Duodenal mucosa (tissue), 2 donors: ENCODE measurements around the gene DAPL1.

Source experiments
- H3K27ac ChIP-seq: one replicate; pipeline ENCODE4 v1.7.0; 2013; ENCODE audit warnings: low read depth, low read length
- H3K27me3 ChIP-seq, 2 donors: one replicate each; pipeline ENCODE4 v1.7.0; 2013; ENCODE audit warnings: low read length in 2 of 2, control low read depth in 1 of 2; ENCODE audit not compliant: insufficient read depth in 2 of 2, control insufficient read depth in 1 of 2
- H3K36me3 ChIP-seq, 2 donors: one replicate each; pipeline ENCODE4 v1.7.0; 2013; ENCODE audit warnings: low read length in 2 of 2, control low read depth in 1 of 2; ENCODE audit not compliant: insufficient read depth in 2 of 2, control insufficient read depth in 1 of 2
- H3K4me1 ChIP-seq, 2 donors: one replicate each; pipeline ENCODE4 v1.7.0; 2013; ENCODE audit warnings: low read length in 2 of 2, control low read depth in 1 of 2; ENCODE audit not compliant: insufficient read depth in 2 of 2, control insufficient read depth in 1 of 2
- H3K4me3 ChIP-seq, 2 donors: one replicate each; pipeline ENCODE4 v1.7.0; 2013; ENCODE audit warnings: low read length in 2 of 2, low read depth in 1 of 2
- H3K9ac ChIP-seq, 2 donors: one replicate each; pipeline ENCODE4 v1.7.0; 2013; ENCODE audit warnings: low read length in 2 of 2, low read depth in 1 of 2
- H3K9me3 ChIP-seq, 2 donors: one replicate each; pipeline ENCODE4 v1.7.0; 2013; ENCODE audit warnings: low read length in 2 of 2, control low read depth in 1 of 2; ENCODE audit not compliant: control insufficient read depth in 1 of 2

The DAPL1 gene

DNA sequence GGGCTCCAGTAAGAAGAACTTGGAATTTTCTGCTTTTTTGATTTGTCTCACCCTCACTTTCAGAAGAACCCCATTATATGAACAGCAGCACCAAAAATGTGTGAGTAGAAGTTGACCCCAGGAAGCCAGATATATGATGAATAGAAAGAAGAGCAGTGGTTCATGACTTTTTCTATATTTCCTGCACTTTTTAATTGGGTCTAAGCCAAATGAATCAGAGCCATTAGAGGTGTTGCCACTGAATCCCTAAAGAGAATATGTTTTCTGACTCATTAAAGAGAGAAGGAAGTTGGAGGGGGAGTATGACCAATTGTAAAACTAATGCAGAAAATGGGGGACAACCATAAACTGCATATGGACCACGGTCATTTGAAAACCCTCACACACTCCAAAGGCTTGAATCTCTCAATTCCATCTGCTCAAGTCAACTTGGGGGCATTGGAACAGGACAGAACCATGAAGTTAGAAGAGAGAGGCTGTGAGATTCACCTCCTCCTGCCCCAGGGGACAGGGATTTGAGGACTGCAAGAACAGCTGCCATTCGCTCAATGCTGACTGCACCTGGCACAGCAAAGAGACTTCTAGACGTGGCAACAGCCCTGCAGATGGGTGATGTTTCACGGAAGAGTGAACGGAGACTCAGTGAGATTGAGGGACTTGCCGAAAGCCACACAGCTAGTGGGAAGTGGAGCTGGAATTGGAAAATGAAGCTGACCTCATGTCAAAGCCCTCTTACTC lies 3.0 kb downstream of the DAPL1 start:
- Histone ChIP-seq H3K9ac (no peak overlapping the region), H3K9me3 (no peaks in the 10 kb centered on the region), H3K27me3 (no peaks in the 10 kb centered on the region), H3K4me1 (peaks cover 3 to 4% of the 10 kb centered on the region in 2 donors), H3K27ac (no peak overlapping the region), H3K4me3 (no peak overlapping the region), H3K36me3 (no peaks in the 10 kb centered on the region)

DNA sequence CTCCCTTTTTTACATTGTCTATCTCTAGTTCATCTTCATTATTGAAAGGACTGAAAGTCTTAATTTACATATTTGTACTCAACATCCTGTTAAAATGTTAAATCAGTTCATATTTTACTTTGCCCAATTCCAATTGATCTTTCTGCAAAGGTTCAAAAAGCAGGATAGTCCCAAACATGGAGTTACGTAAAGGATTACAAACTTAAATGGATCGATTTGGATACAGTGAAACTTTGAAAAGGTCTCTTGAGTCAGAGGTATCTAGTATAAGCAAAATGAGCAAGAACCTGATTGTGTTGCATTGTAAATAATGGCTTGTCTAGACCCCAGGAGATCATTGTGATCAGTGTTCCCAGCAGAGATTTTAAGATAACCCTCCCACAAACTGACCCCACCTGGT lies 4.1 kb downstream of the DAPL1 start:
- no peaks in the 10 kb centered on the region for H3K36me3 ChIP-seq
- H3K9ac ChIP-seq, result no peak overlapping the region
- peaks cover 3 to 4% of the 10 kb centered on the region in 2 donors for H3K4me1 ChIP-seq
- H3K9me3 ChIP-seq, result no peaks in the 10 kb centered on the region
- no peak overlapping the region for H3K4me3 ChIP-seq
- no peak overlapping the region for H3K27ac ChIP-seq
- no peaks in the 10 kb centered on the region for H3K27me3 ChIP-seq

DNA sequence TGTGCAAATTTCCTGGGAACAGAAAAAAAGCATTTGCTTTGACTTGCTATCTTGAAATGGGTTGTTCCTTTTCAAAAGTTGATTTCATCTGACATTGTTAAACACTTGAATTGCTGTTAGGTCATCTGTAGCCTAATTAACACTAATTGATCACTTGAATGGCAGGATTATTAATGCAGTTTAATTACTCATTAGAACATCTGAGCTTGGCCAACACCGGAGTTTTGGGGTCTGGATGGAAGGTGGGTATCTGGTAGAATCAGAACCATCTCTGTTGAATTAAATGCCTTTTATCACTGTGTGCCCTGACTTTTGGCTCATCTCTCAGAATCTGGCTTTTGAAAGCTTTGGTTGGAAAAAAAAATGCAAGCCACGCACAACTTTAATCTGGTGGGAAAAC lies 8.4 kb downstream of the DAPL1 start:
- no peak overlapping the region for H3K9ac ChIP-seq
- no peaks in the 10 kb centered on the region for H3K36me3 ChIP-seq
- no peak overlapping the region for H3K27ac ChIP-seq
- H3K4me3 ChIP-seq, result no peak overlapping the region
- H3K4me1 ChIP-seq, result no peaks in the 10 kb centered on the region
- H3K9me3 ChIP-seq, result no peaks in the 10 kb centered on the region
- H3K27me3 ChIP-seq, result no peaks in the 10 kb centered on the region

DNA sequence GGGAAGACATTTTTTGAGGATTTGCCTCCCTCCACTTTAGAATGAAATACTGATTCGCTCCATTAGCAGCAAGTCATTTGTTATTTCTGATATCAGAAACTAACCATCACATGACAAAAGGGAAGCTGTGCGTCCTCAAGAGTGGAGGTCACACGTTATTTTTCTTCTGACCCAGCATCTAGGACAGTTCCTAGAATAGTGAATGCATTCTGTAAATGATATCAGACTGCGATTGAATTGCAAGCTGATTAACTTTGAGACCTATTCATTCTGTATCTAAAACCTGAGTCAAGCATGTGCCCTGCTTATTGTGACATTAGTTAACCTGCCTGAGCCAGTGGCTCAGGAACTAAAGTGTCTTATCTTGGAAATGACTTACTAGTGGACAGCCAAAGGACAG lies 10.1 kb downstream of the DAPL1 start:
- Histone ChIP-seq H3K27ac (no peak overlapping the region), H3K36me3 (no peaks in the 10 kb centered on the region), H3K9me3 (no peaks in the 10 kb centered on the region), H3K4me3 (no peak overlapping the region), H3K27me3 (no peaks in the 10 kb centered on the region), H3K9ac (no peak overlapping the region), H3K4me1 (no peaks in the 10 kb centered on the region)

DNA sequence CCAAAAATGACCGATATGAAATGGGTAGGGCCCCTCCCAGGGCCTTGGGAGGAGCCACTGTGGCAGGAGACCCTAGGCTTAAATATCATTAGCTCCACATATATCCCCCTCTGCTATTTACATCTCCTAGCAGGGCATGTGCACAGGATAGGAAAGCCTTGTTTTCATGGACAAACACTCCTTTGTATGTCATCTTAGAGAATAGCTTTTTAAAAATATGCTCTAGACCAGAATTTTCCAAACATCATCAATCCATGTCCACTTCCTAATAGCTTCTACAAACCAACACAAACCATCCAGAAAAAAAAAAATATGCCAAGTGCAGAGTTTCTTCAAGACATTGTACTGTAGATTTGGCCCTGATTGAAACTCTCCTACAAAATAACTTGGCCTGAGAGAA lies 10.8 kb downstream of the DAPL1 start:
- Histone ChIP-seq H3K9me3 (no peaks in the 10 kb centered on the region), H3K27ac (no peak overlapping the region), H3K27me3 (no peaks in the 10 kb centered on the region), H3K36me3 (no peaks in the 10 kb centered on the region), H3K9ac (no peak overlapping the region), H3K4me1 (no peaks in the 10 kb centered on the region), H3K4me3 (no peak overlapping the region)

DNA sequence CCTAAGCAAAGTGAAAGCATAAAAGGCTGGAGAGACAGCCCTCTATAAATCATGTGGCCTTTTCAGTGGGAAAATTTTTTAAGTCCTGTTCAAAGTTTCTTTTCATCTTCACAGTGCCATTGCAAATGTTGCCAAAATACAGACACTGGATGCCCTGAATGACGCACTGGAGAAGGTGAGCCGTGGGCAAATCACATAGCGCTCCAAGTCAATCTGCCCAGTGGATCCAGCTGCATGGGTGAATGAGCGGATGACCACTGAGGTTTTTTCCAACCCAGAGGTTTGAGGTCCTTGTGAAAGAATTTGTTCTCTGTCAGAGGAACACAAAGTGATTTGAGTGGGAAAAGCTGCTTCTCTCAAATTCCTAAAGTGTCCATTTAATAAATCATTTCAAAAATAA lies 11.8 kb downstream of the DAPL1 start:
- Histone ChIP-seq H3K27me3 (no peaks in the 10 kb centered on the region), H3K9ac (no peak overlapping the region), H3K36me3 (no peaks in the 10 kb centered on the region), H3K27ac (no peak overlapping the region), H3K9me3 (no peaks in the 10 kb centered on the region), H3K4me1 (no peaks in the 10 kb centered on the region), H3K4me3 (no peak overlapping the region)

GRCh38 chr2:158808426-158808825 lies 13.3 kb downstream of the DAPL1 start:
- Histone ChIP-seq H3K9me3 (no peaks in the 10 kb centered on the region), H3K9ac (no peak overlapping the region), H3K4me1 (no peaks in the 10 kb centered on the region), H3K27me3 (no peaks in the 10 kb centered on the region), H3K4me3 (no peak overlapping the region), H3K27ac (no peak overlapping the region), H3K36me3 (no peaks in the 10 kb centered on the region)

- no peaks in the 10 kb centered on the region for H3K36me3 ChIP-seq
- H3K9ac ChIP-seq, result no peak overlapping the region
- no peaks in the 10 kb centered on the region for H3K27me3 ChIP-seq
- H3K4me1 ChIP-seq, result no peaks in the 10 kb centered on the region
- no peaks in the 10 kb centered on the region for H3K9me3 ChIP-seq
- H3K27ac ChIP-seq, result no peak overlapping the region
- H3K4me3 ChIP-seq, result no peak overlapping the region
Observed at GRCh38 chr2:158809816-158810215, 14.7 kb downstream of the DAPL1 start.

DNA sequence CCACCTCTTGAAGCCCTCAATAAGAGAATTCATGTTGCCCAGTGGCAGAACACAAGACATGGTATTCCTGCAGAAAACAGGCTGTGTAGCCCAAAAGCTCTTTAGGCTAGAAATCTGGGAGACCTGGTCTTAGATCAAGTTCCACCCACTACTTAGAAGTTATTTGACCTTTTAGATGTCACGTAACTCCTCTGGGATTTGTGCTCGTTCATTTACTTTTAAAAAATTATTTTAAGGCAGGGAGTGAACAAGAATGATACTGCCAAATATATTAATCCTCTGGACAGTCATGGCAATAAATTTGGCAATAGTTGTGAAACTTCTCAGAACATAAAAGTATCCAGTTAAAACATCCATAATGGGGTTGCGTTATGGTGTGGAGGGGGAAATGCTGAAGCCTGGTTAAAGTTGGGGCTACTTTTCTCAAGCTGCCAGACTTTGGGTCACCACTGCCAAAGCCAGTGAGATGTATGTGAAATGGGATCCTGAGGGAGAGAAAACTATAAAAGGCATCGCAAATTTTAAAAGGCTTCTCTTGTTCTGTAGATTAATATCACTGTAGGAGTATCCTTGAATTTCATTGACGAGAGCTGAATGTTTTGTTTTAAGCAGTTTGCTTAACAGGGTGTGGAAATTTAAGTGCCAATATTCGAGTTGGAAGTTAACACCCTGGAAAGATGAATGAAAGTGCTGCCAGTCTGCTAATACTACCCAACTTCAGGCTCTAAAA lies 15.8 kb downstream of the DAPL1 start:
- no peak overlapping the region for H3K27ac ChIP-seq
- no peak overlapping the region for H3K4me3 ChIP-seq
- no peaks in the 10 kb centered on the region for H3K27me3 ChIP-seq
- H3K36me3 ChIP-seq, result no peaks in the 10 kb centered on the region
- H3K4me1 ChIP-seq, result no peaks in the 10 kb centered on the region
- H3K9ac ChIP-seq, result no peak overlapping the region
- no peaks in the 10 kb centered on the region for H3K9me3 ChIP-seq

- Histone ChIP-seq H3K27me3 (no peaks in the 10 kb centered on the region), H3K9ac (no peak overlapping the region), H3K4me1 (no peaks in the 10 kb centered on the region)
Observed at GRCh38 chr2:158815166-158815565, 20.0 kb downstream of the DAPL1 start.

More at GRCh38 chr2:158815166-158815565, 20.0 kb downstream of the DAPL1 start:
- Histone ChIP-seq H3K4me3 (no peak overlapping the region), H3K36me3 (no peaks in the 10 kb centered on the region), H3K27ac (no peak overlapping the region), H3K9me3 (no peaks in the 10 kb centered on the region)
